GM18505 (cell line): ENCODE results near the gene OTUD4.
"Not testable (repeated sequence)": the region's sequence is repeated elsewhere in the genome, so short reads cannot be mapped to it uniquely, and the experiment has no call there.

Experiments
- ATAC-seq: cut with Tn5 transposase; IDR thresholded peaks from one replicate; pipeline ENCODE4 v1.9.1; 2021; ENCODE audit not compliant: unreplicated experiment
- POLR2A ChIP-seq: IDR thresholded peaks from 4 replicates; pipeline ENCODE4 v1.6.1; 2011; ENCODE audit warnings: borderline replicate concordance; ENCODE audit not compliant: insufficient read depth, insufficient read length; ENCODE audit errors: extremely low read depth

Gene OTUD4

DNA sequence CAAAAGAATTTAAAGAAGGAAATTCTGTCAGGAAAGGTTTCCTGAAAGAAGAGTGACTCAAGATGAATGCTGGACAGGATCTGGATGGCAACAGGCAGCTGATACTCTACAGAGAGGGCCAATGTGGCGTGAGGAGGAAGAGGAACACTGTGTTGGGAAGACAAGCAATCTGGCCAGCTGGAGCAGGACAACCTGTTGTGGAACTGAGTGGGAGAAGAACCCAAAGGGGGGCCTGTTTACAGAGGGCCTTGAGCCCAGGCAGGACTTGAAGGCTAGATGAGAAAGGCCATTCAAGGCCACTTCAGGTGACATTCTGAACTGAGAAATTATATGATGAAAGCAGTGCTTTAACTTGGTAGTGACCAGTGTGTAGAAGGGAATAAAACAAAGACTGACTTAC, 8.5 kb downstream of the OTUD4 start:
- no peak for TF ChIP-seq POLR2A
- ATAC-seq, result no peak

GRCh38 chr4:145170223-145170622, 10.2 kb downstream of the OTUD4 start:
- ATAC-seq, result no peak

DNA sequence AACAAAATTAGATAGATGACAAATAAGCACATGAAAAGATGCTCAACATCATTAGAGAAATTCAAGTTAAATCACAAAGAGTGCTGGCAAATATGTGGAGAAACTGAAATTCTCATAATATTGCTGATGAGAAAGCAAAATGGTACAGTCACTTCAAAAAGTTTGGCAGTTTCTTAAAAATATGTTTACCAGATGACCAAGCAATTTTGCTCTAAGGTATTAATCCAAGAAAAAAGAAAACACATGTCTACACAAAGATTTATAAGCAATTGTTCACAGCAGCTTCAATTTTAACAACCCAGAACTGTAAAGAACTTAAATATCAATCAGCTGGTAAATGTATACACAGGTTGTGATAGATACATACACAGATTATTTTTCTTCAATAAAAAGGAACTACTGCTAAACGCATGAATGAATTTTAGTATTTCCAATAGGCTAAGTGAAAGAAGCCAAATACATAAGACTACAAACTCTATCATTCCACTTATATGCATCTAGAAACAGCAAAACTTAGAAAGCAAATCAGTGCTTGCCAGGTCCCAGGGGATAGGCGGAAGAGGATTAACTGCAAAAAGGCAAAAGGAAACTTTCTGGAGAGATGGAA, 11.7 kb downstream of the OTUD4 start:
- no peak for ATAC-seq
- no peak for TF ChIP-seq POLR2A

More at GRCh38 chr4:145170223-145170622, 10.2 kb downstream of the OTUD4 start:
- TF ChIP-seq POLR2A, result no peak

DNA sequence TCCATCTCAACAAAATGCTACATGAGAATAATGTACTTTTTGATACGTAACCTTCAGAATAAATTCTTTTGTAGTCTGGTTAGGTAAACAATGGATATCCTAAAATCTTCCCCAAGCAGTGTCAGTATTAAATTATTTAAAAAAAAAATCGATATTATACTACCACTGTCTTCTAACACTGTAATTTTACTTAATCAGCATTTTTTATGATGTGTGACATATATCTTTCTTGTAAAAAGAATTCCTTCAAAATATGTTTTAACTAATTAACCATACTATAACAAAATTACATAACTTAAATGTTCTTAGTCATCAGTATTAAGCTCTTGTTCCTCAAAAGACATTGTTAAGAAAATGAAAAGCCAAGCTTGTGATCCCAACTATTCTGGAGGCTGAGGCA, 12.5 kb downstream of the OTUD4 start:
- no peak for TF ChIP-seq POLR2A
- no peak for ATAC-seq

GRCh38 chr4:145161549-145161948, 18.8 kb downstream of the OTUD4 start:
- ATAC-seq, result no peak
- no peak for TF ChIP-seq POLR2A

- no peak for TF ChIP-seq POLR2A
- ATAC-seq, result no peak
Measured at GRCh38 chr4:145156986-145157385, 23.4 kb downstream of the OTUD4 start.

DNA sequence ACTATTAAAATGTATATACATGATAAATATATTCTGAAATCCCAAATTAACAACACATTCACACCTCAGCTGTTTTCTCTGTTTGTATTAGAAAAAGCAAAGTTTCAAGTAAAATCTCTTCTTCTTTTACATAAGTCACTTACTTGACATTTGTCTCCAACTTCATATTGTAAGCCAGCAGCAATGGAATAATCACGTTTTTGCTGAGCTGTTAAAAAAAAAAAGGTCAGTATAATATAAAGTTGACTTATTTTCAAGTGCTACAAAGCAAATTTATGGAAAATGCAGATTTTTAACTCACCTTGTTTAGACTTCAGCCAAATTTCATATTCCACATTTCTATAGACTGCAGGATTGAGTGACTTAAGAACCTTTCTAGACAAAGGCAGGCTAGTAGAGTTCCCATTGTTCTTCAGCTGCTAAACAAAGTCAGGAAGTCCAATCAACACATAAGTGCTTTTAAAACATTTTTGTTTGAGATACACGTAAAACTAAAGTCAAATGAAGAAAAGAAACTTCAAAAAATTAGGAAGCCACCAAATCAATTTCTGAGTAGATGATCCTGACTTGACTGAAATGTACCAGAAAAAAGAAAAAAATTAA, 25.0 kb downstream of the OTUD4 start:
- no peak for ATAC-seq
- no peak for TF ChIP-seq POLR2A

- ATAC-seq, result no peak
- TF ChIP-seq POLR2A, result no peak
Measured at GRCh38 chr4:145154573-145154972, 25.8 kb downstream of the OTUD4 start.

DNA sequence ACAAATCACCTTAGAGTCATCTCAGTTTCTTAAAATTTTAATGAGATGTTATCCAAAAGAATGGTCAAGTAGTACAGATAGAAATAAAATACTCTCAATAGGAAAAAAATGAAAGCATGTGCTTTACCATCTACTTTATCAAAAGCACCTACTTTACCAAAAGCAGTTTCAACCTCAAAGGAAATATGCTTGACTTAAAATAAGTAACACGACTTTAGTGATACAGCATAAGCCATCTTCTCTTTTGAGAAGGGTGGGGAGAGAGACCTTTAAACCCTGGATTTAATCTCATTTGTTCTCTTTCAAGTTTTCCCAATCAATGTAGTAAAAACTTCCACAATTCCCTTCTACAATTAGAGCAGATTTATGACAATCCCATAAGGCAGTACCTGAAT, 26.5 kb downstream of the OTUD4 start:
- TF ChIP-seq POLR2A, result no peak
- no peak for ATAC-seq

- no peak for ATAC-seq
- no peak for TF ChIP-seq POLR2A
Measured at GRCh38 chr4:145153181-145153903, 27.0 kb downstream of the OTUD4 start.

DNA sequence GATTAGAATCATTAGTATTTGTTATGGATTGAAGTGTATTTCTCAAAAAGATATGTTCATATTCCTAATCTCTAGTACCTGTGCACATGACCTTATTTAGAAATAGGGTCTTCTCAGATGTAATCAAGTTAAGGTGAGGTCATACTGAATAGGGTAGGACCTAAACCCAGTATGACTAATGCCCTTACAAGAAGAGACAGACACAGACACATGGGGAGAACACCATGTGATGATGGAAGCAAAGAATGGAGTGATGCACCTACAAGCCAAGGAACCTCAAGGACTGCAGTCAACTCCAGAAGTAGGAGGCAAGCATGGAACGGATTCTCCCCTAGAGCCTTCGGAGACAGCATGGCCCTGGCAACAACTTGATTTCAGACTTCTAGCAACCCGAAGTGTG, 31.4 kb downstream of the OTUD4 start:
- no peak for ATAC-seq
- no peak for TF ChIP-seq POLR2A

GRCh38 chr4:145136219-145136618, 44.2 kb downstream of the OTUD4 start:
- not testable (repeated sequence) for ATAC-seq

DNA sequence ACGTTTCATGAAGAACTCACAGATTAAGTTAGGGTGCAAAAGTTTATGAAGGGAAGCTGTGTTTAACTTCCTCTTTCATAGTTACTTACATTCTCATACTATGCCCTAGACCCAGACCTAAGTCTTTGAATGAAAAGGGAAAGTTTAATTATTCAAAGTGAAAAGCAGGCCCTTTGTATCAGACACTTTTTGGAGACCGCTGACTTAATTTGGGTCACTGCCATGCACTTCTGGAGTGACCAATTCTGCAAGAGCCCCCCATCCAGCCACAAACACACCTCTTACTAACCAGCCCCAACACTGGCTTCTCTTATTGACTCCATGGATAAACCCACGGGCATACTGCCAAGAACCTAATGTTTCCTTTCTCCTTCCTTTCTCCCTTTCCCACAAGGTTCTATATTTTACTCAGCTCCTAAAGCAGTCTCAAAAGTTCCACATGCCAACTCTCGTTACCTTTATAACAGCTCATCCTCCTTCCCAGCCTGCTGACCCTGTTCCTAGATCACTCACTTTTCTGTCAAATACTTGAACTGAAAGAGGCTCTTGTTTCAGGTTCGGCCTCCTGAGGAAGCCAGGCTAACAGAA, 47.8 kb downstream of the OTUD4 start:
- no peak for TF ChIP-seq POLR2A
- ATAC-seq, result peak; percentile 86

DNA sequence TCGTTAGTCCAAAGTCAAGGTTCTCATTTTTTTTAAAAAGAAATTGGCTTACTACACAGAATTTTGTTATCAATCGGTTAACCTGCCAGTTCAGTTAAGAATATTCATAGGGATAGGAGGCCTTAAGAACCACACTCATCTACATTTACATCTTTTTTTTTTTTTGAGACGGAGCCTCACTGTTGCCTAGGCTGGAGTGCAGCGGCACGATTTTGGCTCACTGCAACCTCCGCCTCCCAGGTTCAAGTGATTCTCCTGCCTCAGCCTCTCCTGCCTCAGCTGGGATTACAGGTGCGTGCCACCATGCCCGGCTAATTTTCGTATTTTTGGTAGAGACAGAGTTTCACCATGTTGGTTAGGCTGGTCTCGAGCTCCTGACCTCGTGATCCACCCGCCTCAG, 48.5 kb downstream of the OTUD4 start:
- peak; percentile 1 for ATAC-seq
- no peak for TF ChIP-seq POLR2A

DNA sequence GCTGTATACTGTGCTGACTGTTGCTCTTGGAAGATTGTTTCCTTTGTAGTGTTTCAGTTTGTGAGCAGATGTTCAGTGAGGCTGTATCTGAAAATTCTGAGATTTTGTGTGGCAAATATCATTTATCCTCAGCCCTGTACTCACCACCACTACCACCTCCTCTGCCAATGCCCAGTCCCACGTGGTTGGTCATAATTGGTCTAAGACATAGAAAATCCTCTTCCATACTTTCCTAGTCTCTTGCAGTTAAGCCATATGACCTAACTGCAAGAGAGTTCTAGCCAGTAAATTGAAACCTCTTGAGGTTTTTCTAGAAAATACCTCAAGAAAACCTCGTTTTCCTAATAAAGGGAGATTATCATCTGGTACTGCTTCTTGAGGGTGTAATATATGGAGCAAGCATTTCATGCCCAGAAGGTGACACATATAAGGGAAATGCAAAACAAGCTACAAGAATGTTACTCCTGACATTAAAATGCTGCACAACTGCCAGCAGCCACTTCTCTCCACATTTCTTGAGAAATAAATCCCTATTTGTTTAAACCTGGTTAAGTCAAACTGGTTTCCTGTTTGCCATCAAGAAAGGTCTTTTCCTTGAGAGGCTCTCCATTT, 49.5 kb downstream of the OTUD4 start:
- TF ChIP-seq POLR2A, result no peak
- no peak for ATAC-seq
